K562 (cell line): ENCODE results near the gene E2F3. TPM values are rescaled to one million over a fixed set of nuclear protein-coding genes. Genes with fewer than 3 reads are reported as not detected.

Experiments used
- ATAC-seq: fragments of 200-7000 bp; cut with Tn5 transposase; 3 replicates; pipeline ENCODE4 v1.9.1; 2020; ENCODE audit warnings: moderate library complexity
- BruUV-seq: library from RNA; stranded (reverse); fragments of 400-500 nt; replicated peaks from 2 replicates; lab custom pipeline; 2021; lab: Mats Ljungman, UMichigan
- CTCF ChIA-PET: fragments of 300-600 bp; formaldehyde crosslinking; extraction: SDS; loops from one replicate; lab custom pipeline; 2021; ENCODE audit warnings: low intra/inter-chr PET ratio; lab: Yijun Ruan, JAX
- POLR2A ChIA-PET: fragments of 300-600, 350-650 bp; sonication (Branson Sonifier 250); formaldehyde crosslinking; extraction: SDS; loops from one replicate; lab custom pipeline; 2021; ENCODE audit warnings: antibody characterized with exemption, inconsistent platforms; lab: Yijun Ruan, JAX
- DNase-seq, 4 experiments: peaks; one replicate each; pipeline versions ENCODE4 v3.0.0 to v3.0.0-alpha.2; 2011 to 2018; ENCODE audit warnings: low spot score in 3 of 4, mixed read lengths in 3 of 4; ENCODE audit errors: extremely low read depth in 1 of 4
- FAIRE-seq: peaks from 2 replicates; lab custom pipeline; 2011; peaks lifted over from hg19 to GRCh38; lab: Jason Lieb, UNC
- H2AFZ ChIP-seq: 2 replicates; pipeline ENCODE4 v1.6.0; 2011; ENCODE audit warnings: low read depth, low read length, control low read depth, inconsistent platforms
- H3K27ac ChIP-seq: fragments of 200-600 bp; 3 replicates; pipeline ENCODE4 v1.8.0; 2011; ENCODE audit warnings: low read depth, mild to moderate bottlenecking, control low read depth, inconsistent platforms, low read length, moderate library complexity, mixed read lengths; ENCODE audit errors: extremely low read depth
- H3K27me3 ChIP-seq, 2 experiments: fragments of 300-600 bp in 1 of 2; 2 replicates in 1 of 2; 3 replicates in 1 of 2; pipeline versions ENCODE4 v1.6.0 to v1.8.0; 2011; ENCODE audit warnings: inconsistent platforms in 2 of 2, low read length in 2 of 2, mild to moderate bottlenecking in 1 of 2, mixed read lengths in 1 of 2, moderate library complexity in 1 of 2; ENCODE audit not compliant: control insufficient read depth in 2 of 2, insufficient read depth in 2 of 2
- H3K36me3 ChIP-seq: fragments of 300-600 bp; 3 replicates; pipeline ENCODE4 v1.8.0; 2011; ENCODE audit warnings: mild to moderate bottlenecking, low read length, inconsistent platforms; ENCODE audit not compliant: control insufficient read depth, insufficient read depth
- H3K4me1 ChIP-seq, 2 experiments: fragments of 200-600 bp in 1 of 2; replicated peaks in 1 of 2; 2 replicates in 1 of 2; 3 replicates in 1 of 2; pipeline versions ENCODE4 v1.5.1 to v1.8.0; 2011; ENCODE audit warnings: inconsistent platforms in 2 of 2, low read length in 2 of 2, mild to moderate bottlenecking in 1 of 2, mixed read lengths in 1 of 2, moderate library complexity in 1 of 2; ENCODE audit not compliant: control insufficient read depth in 2 of 2, insufficient read depth in 2 of 2
- H3K4me2 ChIP-seq: 2 replicates; pipeline ENCODE4 v1.6.1; 2011; ENCODE audit warnings: low read length, control low read depth, inconsistent platforms, mixed read lengths; ENCODE audit not compliant: insufficient read depth
- H3K4me3 ChIP-seq: fragments of 200-600 bp; sonication (generic), shearing (Covaris generic); 2 replicates; pipeline ENCODE4 v1.5.1; 2016; ENCODE audit warnings: control low read depth, inconsistent platforms
- H3K79me2 ChIP-seq: fragments of 200-600 bp; 3 replicates; pipeline ENCODE4 v1.8.0; 2011; ENCODE audit warnings: low read length, inconsistent platforms; ENCODE audit not compliant: control insufficient read depth, insufficient read depth
- H3K9ac ChIP-seq, 2 experiments: 2 replicates each; pipeline versions ENCODE4 v1.6.0 to v1.6.1; 2011; ENCODE audit warnings: low read depth in 2 of 2, low read length in 2 of 2, control low read depth in 1 of 2, inconsistent platforms in 1 of 2, mild to moderate bottlenecking in 1 of 2, mixed read lengths in 1 of 2; ENCODE audit not compliant: insufficient read depth in 1 of 2
- H3K9me1 ChIP-seq: one replicate; pipeline ENCODE4 v1.6.0; 2011; ENCODE audit warnings: inconsistent platforms, mild to moderate bottlenecking, low read length, moderate library complexity; ENCODE audit not compliant: control insufficient read depth, insufficient read depth
- H3K9me3 ChIP-seq: replicated peaks from 2 replicates; pipeline ENCODE4 v1.5.1; 2011; ENCODE audit warnings: low read depth, low read length, inconsistent platforms; ENCODE audit not compliant: control insufficient read depth, insufficient read depth
- H4K20me1 ChIP-seq: replicated peaks from 2 replicates; pipeline ENCODE4 v1.6.1; 2011; ENCODE audit warnings: low read length, inconsistent platforms, mixed read lengths; ENCODE audit not compliant: control insufficient read depth, insufficient read depth
- C11orf30 ChIP-seq: fragments of 450-650 bp; IDR thresholded peaks from 2 replicates; pipeline ENCODE4 v1.6.1; 2016; ENCODE audit warnings: low read depth, mild to moderate bottlenecking
- CBFA2T3 ChIP-seq: fragments of 450-650 bp; IDR thresholded peaks from 2 replicates; pipeline ENCODE4 v1.6.1; 2017
- FOXK1 ChIP-seq: sonication (generic); formaldehyde crosslinking; IDR thresholded peaks from 2 replicates; pipeline ENCODE4 v1.8.0; 2022; ENCODE audit warnings: missing genetic modification reagents, mild to moderate bottlenecking, borderline replicate concordance
- HDAC3 ChIP-seq: fragments of 450-650 bp; IDR thresholded peaks from 2 replicates; pipeline ENCODE4 v1.6.1; 2018; ENCODE audit warnings: borderline replicate concordance, mild to moderate bottlenecking, moderate library complexity; ENCODE audit not compliant: partially characterized antibody
- KDM1A ChIP-seq, 2 experiments: fragments of 450-650 bp; IDR thresholded peaks; 2 replicates each; pipeline ENCODE4 v1.6.1; 2016; ENCODE audit warnings: mild to moderate bottlenecking in 2 of 2
- MAFG ChIP-seq: fragments of 450-650 bp; conservative IDR thresholded peaks from 2 replicates; pipeline ENCODE4 v1.6.1; 2016; ENCODE audit warnings: missing genetic modification characterization, missing compliant biosample characterization
- NFATC3 ChIP-seq: fragments of 450-650 bp; IDR thresholded peaks from 2 replicates; pipeline ENCODE4 v1.6.1; 2017; ENCODE audit warnings: mild to moderate bottlenecking
- NFE2 ChIP-seq: IDR thresholded peaks from 2 replicates; pipeline ENCODE4 v1.6.1; 2014; ENCODE audit warnings: antibody characterized with exemption, low read depth
- RBM39 ChIP-seq: fragments of 200-400 bp; formaldehyde crosslinking; optimal IDR thresholded peaks from 2 replicates; pipeline ENCODE3; 2018; ENCODE audit warnings: low read depth, low read length
- SMARCA4 ChIP-seq: fragments of 450-650 bp; IDR thresholded peaks from 2 replicates; pipeline ENCODE4 v1.6.1; 2016
- ZNF224 ChIP-seq: sonication (generic); formaldehyde crosslinking; IDR thresholded peaks from 2 replicates; pipeline ENCODE4 v1.8.0; 2022; ENCODE audit warnings: mild to moderate bottlenecking, missing genetic modification reagents
- ZNF239 ChIP-seq: fragments of 250-450 bp; sonication (Bioruptor Pico); IDR thresholded peaks from 2 replicates; pipeline ENCODE4 v1.4.0; 2020; ENCODE audit warnings: mild to moderate bottlenecking
- ZNF316 ChIP-seq: fragments of 450-650 bp; IDR thresholded peaks from 2 replicates; pipeline ENCODE4 v1.6.1; 2016
- WGBS: fragments of 100-300 bp; shearing (Covaris generic); methylation state at CpG from one replicate; pipeline ENCODE4 v1.1.6; 2016; ENCODE audit warnings: low coverage, mixed read lengths; ENCODE audit not compliant: insufficient coverage; ENCODE audit errors: missing lambda C conversion rate; 5-methylcytosine and 5-hydroxymethylcytosine counted together
- in situ Hi-C: fragments of 300-500 bp; cut with MboI; formaldehyde crosslinking; loops from 4 replicates; pipeline ENCODE4 v1.15.0; 2018; ENCODE audit warnings: inconsistent platforms, mixed read lengths
- intact Hi-C: fragments of 100-400 bp; cut with micrococcal nuclease; formaldehyde crosslinking; loops from 2 replicates; pipeline ENCODE4 v1.14.2; 2022
- polyA plus RNA-seq, 8 experiments: library from polyadenylated mRNA; depleted of rRNA in 4 of 8; stranded (reverse) in 5 of 8; unstranded in 3 of 8; fragments of >200 nt; fragmentation: Nextera tagmentation in 2 of 8; fragmentation: Illumina TruSeq in 1 of 8; extraction: Ambion mirVana in 2 of 8; extraction: Trizol in 1 of 8; gene quantifications; 2 replicates each; pipeline versions ENCODE4 v1.2.1 to v1.2.3, GENCODE V29; 2011 to 2014; ENCODE audit warnings: inconsistent platforms in 1 of 8, missing spikeins in 1 of 8
- total RNA-seq, 7 experiments: library from RNA; depleted of rRNA in 6 of 7; stranded (reverse); fragments of >200 nt in 6 of 7; fragmentation: Illumina TruSeq in 2 of 7; extraction: Trizol in 2 of 7; gene quantifications; 2 replicates each; pipeline versions ENCODE4 v1.2.1 to v1.2.3, GENCODE V29; 2011 to 2021; ENCODE audit warnings: low replicate concordance in 1 of 7
- TF ChIP-seq, protein P1 (sequence below), 2 experiments: fragments of 450-650 bp; formaldehyde crosslinking in 1 of 2; IDR thresholded peaks; 2 replicates each; pipeline versions ENCODE4 v1.4.0 to v1.6.1; 2014 to 2020; ENCODE audit warnings: mild to moderate bottlenecking in 2 of 2, borderline replicate concordance in 1 of 2, low read depth in 1 of 2

The E2F3 gene
- total and polyA plus RNA-seq, 9 of the 15 experiments (the other 6 are each of a cell fraction or from before 2014, with no cell fraction given) = 11.1 to 44.7 (median 27.2) TPM

DNA sequence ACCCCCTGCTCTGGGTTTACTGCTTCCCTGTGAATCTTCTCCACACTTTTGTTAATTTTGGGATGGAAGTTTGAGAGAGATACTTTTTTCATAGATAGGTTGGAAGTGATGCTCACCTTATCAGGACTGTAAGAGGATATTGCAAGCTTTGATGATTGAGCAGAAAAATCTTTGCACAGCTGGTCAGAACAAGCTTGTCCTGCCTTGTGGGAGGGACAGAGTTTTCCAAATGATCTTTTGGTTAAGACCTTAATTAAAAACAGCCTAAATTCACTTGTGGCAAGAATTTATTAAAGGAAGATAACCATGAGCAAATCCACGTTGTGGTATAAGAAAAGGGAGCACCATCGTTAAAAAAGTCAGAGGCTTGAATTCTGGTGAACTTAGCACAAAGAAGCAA is 32.2 kb downstream of the E2F3 start:
- no peak overlapping the region for H2AFZ ChIP-seq
- peaks cover 96% of the 10 kb centered on the region for H3K79me2 ChIP-seq
- no peak for FAIRE-seq
- in situ Hi-C loops (no loop called here), intact Hi-C loops (no loop called here)
- no peaks in the 10 kb centered on the region for H3K27me3 ChIP-seq
- no peak overlapping the region for H3K4me3 ChIP-seq
- H3K27ac ChIP-seq = no peak overlapping the region
- POLR2A ChIA-PET = interaction anchor here (0.6 to 2.6 kb wide), 4 partner anchors 10 to 59 kb away, joined by 3 to 9 read pairs (median 4); no protein-coding TSS in a partner anchor
- peaks cover 0 to 6% of the 10 kb centered on the region in 2 experiments; a peak in 3 of 5 replicates for H3K4me1 ChIP-seq
- H4K20me1 ChIP-seq = peaks cover 13% of the 10 kb centered on the region
- H3K4me2 ChIP-seq = no peak overlapping the region
- ATAC-seq = no peak
- H3K9me1 ChIP-seq = peaks cover 5% of the 10 kb centered on the region
- H3K36me3 ChIP-seq = peaks cover 78% of the 10 kb centered on the region
- CTCF ChIA-PET = no interaction called here
- H3K9ac ChIP-seq = no peak overlapping the region
- 76% methylated on average over 2 of the region's 2 CpGs for WGBS
- DNase-seq = no peak
- BruUV-seq = no TSS peak
- H3K9me3 ChIP-seq = no peaks in the 10 kb centered on the region
- no peak for TF ChIP-seq FOXK1 (CRISPR knock-in tag)
- TF ChIP-seq HDAC3 = no peak
- TF ChIP-seq SMARCA4 = 0 out of 2 replicates have a peak, but pooled peaks have one; percentile 10
- no peak for TF ChIP-seq ZNF224 (CRISPR knock-in tag)
- peak; percentile 74 for TF ChIP-seq ZNF316
- TF ChIP-seq, protein P1, sequence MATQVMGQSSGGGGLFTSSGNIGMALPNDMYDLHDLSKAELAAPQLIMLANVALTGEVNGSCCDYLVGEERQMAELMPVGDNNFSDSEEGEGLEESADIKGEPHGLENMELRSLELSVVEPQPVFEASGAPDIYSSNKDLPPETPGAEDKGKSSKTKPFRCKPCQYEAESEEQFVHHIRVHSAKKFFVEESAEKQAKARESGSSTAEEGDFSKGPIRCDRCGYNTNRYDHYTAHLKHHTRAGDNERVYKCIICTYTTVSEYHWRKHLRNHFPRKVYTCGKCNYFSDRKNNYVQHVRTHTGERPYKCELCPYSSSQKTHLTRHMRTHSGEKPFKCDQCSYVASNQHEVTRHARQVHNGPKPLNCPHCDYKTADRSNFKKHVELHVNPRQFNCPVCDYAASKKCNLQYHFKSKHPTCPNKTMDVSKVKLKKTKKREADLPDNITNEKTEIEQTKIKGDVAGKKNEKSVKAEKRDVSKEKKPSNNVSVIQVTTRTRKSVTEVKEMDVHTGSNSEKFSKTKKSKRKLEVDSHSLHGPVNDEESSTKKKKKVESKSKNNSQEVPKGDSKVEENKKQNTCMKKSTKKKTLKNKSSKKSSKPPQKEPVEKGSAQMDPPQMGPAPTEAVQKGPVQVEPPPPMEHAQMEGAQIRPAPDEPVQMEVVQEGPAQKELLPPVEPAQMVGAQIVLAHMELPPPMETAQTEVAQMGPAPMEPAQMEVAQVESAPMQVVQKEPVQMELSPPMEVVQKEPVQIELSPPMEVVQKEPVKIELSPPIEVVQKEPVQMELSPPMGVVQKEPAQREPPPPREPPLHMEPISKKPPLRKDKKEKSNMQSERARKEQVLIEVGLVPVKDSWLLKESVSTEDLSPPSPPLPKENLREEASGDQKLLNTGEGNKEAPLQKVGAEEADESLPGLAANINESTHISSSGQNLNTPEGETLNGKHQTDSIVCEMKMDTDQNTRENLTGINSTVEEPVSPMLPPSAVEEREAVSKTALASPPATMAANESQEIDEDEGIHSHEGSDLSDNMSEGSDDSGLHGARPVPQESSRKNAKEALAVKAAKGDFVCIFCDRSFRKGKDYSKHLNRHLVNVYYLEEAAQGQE (IDR thresholded peaks at IDR 0.05; ENCODE audit: borderline replicate concordance) = peak; percentile 46
- TF ChIP-seq, protein P1 (CRISPR knock-in tag; IDR thresholded peaks at IDR 0.05; ENCODE audit: low read depth) = no peak
- TF ChIP-seq CBFA2T3 = peak; percentile 16; the same call in 1 of the 2 replicates
- no peak for TF ChIP-seq RBM39
- TF ChIP-seq C11orf30 = peak; percentile 59
- TF ChIP-seq NFE2 = peak; percentile 58
- TF ChIP-seq KDM1A (IDR thresholded peaks at IDR 0.05) = peak in 1 of 2 experiments; percentile 12; a peak in 1 of 4 replicates
- peak; percentile 60 for TF ChIP-seq MAFG (tag)
- peak; percentile 86 for TF ChIP-seq ZNF239
- TF ChIP-seq NFATC3 = no peak
